ENCODE results near the gene ZNF148.

DNA sequence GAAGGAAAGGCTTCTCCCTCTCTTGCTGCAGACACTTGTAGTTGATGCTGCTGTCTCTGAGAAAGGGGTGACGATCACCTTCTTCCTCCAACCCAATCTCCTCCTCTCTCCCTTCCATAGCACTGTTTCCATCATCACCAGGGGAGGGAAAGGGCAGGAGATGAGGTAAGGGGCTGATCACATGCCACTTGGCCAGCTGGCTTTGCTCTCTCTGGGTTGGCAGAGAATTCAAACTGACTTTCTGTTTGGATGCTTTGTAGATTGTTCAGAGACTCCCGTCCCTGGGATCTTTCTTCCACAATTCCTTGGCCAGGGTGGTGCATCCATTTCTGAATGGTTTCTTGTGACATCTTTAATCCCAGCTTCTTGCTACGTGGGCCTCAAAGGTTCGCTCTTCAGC lies 43.2 kb upstream of the ZNF148 start:
- TF ChIP-seq, protein P1, sequence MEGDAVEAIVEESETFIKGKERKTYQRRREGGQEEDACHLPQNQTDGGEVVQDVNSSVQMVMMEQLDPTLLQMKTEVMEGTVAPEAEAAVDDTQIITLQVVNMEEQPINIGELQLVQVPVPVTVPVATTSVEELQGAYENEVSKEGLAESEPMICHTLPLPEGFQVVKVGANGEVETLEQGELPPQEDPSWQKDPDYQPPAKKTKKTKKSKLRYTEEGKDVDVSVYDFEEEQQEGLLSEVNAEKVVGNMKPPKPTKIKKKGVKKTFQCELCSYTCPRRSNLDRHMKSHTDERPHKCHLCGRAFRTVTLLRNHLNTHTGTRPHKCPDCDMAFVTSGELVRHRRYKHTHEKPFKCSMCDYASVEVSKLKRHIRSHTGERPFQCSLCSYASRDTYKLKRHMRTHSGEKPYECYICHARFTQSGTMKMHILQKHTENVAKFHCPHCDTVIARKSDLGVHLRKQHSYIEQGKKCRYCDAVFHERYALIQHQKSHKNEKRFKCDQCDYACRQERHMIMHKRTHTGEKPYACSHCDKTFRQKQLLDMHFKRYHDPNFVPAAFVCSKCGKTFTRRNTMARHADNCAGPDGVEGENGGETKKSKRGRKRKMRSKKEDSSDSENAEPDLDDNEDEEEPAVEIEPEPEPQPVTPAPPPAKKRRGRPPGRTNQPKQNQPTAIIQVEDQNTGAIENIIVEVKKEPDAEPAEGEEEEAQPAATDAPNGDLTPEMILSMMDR (IDR thresholded peaks at IDR 0.05), result no peak
- TF ChIP-seq POLR2A (IDR thresholded peaks at IDR 0.05), result no peak
